Stimulated activated CD8-positive, alpha-beta memory T cell treated with anti-CD3 and anti-CD28 coated beads, Interleukin-7, amount 100 ng/mL, for 24 hours (primary cell): ENCODE data around the gene N4BP2L2.

Experiments
- DNase-seq: peaks from one replicate; pipeline ENCODE4 v3.0.0-alpha.2; 2020; ENCODE audit warnings: low read depth

Gene N4BP2L2

DNA sequence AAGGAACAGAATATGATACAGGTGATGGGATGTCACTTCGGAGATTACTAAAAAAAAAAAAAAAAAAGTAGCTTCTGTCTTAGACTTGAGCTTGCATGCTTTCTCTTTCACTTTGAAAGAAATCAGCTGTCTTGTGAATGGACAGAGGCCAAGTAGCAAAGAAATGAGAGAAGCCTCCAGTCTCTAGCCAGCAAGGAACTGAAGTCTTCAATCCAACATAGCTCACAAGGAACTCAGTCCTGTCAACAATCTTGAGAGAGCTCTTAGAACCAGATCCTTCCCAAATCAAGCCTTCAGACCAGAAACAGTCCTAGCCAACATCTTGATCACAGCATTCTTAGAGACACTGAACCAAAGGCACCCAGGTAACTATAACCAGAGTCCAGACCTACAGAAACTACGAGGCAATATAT is 7.7 kb downstream of the N4BP2L2 start:
- no peak for DNase-seq

DNA sequence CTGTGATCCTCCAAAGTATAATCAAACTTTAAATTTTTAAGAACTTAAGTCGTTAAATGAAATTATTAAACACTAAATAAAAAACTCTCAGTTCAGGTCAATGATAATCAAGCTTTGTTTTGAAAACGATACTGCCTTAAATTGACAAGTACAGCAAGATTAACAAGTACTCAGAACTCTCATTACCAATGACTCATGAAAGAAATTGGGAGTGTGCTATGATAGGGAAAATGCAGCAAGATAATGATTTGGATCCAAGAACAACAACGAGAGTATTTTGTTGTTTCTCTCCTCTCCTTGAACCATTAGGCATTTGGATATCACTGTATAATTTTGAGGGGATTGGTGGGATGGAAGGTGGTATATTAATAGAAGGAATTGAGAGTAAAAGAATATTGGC is 10.2 kb downstream of the N4BP2L2 start:
- DNase-seq = no peak

DNA sequence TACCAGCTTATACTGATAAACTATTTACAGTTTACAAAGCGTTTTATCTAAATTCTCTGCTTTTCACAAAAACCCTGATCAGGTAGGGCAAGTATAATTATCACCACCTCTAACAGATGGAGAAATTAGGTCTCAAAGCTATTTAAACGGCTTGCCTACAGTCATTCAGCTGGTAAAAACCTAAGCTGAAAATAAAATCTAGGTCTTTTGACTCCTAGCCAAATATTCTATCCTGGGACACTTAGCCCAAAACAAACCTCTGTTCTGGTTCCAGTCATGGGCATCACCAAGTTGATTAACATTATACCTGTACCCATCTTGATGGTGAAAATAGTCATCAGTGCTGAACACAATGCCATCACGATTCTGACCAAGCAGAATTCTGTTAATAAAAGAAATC is 11.4 kb downstream of the N4BP2L2 start:
- DNase-seq = no peak

DNA sequence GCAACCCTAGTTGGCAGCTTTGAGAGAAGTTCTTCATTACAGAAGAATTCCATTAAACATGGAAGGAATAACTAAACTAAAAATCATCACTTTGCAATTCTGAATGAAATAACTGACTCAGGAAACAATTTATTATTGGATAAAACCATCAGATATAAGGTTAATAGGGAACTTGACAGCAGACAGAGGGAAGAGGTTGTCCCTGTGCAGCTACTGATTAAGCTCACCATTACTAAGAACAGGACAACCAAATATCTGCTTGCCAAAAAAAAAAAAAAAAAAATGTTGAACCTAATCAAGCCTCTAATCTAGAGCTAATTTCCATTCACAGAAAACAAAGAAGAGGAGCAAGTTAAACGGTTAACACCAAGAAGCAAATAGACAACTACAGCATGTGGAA is 12.8 kb downstream of the N4BP2L2 start:
- DNase-seq = no peak

- no peak for DNase-seq
Measured at GRCh38 chr13:32515246-32515645, 23.3 kb downstream of the N4BP2L2 start.

DNA sequence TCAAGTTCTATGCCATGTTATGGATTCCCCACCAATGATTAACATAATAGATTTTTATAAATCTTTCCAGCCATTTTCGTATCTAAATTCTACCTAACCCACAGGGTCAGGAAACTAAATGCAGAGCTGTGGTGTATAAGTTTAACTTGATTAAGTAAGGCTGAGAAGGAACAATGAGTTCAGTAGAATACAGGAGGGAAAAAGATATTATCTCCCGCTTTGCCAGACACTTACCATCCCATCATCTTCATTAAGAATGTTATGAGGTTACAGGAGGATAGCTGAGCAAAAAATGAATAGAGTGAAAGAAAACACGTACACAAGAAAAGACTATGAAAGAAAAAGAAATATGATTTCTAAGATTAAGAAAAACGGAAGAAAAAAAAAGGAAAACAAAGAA is 27.1 kb downstream of the N4BP2L2 start:
- DNase-seq = no peak

- no peak for DNase-seq
Measured at GRCh38 chr13:32504876-32505275, 33.7 kb downstream of the N4BP2L2 start.

DNA sequence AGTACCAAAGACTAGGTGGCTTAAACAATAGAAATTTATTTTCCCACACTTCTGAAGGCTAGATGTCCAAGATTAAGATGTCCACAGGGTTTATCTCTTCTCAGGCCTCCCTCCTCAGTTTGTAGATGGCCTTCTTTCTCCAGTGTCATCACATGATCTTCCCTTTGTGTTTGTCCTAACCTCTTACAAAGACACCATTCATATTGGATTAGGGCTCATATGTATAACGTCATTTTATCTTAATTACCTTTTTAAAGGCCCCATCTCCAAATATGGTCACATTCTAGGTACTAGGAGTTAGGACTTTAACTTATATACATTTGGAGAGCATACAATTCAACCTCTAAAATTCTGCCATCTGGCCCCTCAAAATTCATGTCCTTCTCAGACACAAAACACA is 34.3 kb downstream of the N4BP2L2 start:
- no peak for DNase-seq

DNA sequence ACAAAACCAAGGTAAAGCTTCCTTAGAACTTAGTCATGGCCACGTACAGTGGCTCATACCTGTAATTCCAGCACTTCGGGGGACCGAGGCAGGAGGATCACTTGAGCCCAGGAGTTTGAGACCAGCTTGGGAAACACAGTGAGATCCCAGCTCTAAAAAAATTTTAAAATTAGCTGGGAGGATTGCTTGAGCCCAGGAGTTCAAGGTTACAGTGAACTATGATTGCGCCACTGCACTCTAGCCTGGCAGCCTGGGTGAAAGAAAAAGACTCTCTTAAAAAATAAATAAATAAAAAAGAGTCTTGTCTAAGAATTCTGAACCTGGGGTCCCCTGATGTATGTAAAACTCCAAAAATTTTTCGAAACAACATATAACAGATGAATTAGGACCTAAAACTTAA is 34.9 kb downstream of the N4BP2L2 start:
- DNase-seq = no peak

- no peak for DNase-seq
Measured at GRCh38 chr13:32501064-32501463, 37.5 kb downstream of the N4BP2L2 start.

- no peak for DNase-seq
Measured at GRCh38 chr13:32499538-32500210, 38.9 kb downstream of the N4BP2L2 start.

GRCh38 chr13:32497589-32497988 is 41.0 kb downstream of the N4BP2L2 start:
- no peak for DNase-seq

DNA sequence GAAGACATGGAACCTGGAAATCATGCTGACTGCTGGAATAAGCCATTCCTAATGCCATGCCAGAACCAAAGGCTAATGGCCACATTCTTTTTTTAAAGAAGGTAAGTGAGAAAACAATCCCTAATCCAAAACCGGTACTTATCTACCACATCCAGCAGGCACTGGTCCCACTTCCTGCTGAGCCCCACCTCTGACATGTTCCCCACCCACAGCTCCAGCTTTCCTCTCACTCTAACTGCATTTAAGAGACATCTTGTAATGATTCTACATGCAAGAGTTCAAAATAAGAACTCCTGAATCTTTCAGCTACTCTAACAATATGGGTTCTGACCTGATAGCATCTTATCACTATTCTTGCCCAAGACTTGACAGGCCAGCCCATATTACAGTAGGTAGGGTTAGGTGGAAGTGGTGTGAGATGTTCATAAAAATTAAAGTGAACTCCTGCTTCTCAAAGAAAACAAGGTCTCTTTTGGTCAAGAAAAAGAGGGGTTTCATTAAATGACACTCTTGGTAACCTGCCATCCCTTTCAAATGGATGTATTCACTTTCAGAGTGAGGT is 41.9 kb downstream of the N4BP2L2 start:
- DNase-seq = no peak

DNA sequence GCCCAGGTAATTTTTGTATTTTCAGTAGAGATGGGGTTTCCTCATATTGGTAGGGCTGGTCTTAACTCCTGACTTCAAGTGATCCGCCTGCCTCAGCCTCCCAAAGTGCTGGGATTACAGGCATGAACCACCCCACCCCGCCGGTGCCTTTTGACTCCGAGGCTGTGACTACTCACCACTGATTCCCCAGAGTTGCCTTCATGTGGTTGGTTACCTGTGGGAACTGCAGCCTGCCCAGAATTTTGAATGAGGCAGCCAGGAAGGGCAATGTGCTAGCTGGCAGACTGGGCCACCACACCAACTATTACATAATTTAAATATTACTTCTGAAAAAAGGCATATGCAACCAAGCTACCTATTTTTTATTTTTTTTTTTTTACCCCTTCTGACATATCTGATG is 42.8 kb downstream of the N4BP2L2 start:
- no peak for DNase-seq

- DNase-seq = no peak
Measured at GRCh38 chr13:32495429-32495828, 43.2 kb downstream of the N4BP2L2 start.

DNA sequence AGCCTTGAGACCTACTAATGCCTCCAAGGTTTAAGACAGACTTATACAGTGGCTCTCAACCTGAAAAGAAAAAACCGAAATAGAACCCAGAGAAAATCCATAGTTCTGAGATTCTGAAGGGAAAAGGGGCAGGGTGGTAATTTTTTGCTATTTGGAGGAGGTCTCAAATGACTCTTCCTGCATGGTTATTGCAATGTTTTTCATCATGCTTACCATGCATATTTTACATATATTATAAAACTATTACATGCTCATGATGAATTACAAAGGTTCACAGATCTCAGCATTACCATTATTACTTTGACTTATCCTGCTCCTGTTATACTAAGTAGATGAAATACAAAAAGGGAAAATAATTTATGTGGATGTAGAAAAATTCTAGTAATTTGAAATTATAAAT is 47.6 kb downstream of the N4BP2L2 start:
- no peak for DNase-seq

DNA sequence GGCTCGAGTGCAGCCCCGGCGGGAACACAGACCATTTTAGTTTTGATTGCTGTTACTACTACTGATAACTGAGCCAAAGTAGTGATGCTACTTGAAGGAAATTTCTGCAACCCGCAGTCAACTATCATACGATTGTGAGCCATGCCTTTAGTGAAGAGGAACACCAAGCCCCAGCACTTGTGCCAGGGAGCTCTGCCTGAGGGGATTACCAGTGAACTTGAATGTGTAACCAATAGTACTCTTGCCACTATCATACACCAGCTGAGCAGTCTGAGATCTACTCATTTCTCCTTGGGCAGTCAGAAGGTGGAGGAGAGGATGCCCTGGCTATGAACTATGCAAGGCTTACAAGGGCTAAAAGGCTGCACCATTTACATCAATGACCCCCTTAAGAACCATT is 61.7 kb downstream of the N4BP2L2 start:
- DNase-seq = no peak

GRCh38 chr13:32476021-32476731 is 62.4 kb downstream of the N4BP2L2 start:
- no peak for DNase-seq

GRCh38 chr13:32474999-32475792 is 63.4 kb downstream of the N4BP2L2 start:
- DNase-seq = no peak

DNA sequence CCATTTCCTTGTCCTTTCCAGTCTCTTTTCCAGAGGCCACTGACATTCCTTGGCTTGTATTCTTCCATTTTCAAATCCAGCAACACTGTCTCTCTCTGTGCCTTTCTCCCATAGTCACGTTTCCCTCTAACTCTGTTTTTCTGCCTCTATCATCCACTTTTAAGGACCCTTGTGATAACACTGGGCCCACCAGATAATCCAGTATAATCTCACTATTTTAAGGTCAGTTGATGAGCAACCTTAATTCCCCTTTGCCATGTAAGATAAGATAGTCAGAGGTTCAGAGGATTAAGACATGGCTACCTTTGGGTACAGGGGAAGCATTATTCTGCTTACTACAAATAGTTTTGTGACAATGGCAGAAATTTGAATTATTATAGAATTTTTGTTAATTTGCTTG is 64.9 kb downstream of the N4BP2L2 start:
- no peak for DNase-seq

DNA sequence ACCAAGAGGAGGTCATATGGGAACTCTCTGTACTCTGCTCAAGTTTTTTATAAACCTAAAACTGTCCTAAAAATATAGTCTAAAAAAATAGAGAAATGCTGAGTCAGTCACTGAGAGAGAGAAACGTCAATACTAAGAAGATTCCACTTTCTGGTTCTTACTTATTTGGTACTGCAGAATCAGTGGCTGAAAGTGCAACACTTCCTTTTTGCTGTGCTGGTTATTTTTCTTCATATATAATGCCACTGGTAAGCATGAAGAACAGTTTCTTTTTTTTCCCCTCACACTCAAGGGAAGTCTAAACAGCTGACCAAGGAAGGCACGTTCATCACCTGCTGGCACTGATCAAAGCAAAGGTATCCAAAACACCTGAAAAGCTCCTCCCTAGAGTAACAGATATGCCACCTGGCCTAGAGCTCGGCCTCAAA is 66.4 kb downstream of the N4BP2L2 start:
- DNase-seq = no peak

- DNase-seq = no peak
Measured at GRCh38 chr13:32471187-32471922, 67.2 kb downstream of the N4BP2L2 start.
